MV-4-11 (cell line): ENCODE results near the gene LIN52.
"Not testable (repeated sequence)": the region's sequence is repeated elsewhere in the genome, so short reads cannot be mapped to it uniquely, and the experiment has no call there.

ENCODE experiments used
- DNase-seq: peaks from one replicate; lab custom pipeline; 2025; lab: John Stamatoyannopoulos, UW

The LIN52 gene

DNA sequence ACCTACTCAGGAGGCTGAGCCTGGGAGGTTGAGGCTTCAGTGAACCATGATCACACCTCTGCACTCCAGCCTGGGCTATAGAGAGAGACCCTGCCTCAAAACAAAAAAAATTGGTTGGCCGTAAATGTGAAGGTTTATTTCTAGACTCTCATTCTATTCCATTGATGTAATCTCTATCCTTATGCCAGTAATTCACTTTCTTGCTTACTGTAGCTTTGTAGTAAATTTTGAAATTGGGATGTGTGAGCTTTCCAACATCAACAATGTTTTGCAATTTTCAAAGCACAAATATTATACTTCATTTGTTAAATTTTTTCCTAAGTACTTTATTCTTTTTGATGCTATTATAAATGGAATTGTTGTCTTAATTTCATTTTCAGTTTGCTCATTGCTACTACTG, 24.6 kb downstream of the LIN52 start:
- DNase-seq: no peak

DNA sequence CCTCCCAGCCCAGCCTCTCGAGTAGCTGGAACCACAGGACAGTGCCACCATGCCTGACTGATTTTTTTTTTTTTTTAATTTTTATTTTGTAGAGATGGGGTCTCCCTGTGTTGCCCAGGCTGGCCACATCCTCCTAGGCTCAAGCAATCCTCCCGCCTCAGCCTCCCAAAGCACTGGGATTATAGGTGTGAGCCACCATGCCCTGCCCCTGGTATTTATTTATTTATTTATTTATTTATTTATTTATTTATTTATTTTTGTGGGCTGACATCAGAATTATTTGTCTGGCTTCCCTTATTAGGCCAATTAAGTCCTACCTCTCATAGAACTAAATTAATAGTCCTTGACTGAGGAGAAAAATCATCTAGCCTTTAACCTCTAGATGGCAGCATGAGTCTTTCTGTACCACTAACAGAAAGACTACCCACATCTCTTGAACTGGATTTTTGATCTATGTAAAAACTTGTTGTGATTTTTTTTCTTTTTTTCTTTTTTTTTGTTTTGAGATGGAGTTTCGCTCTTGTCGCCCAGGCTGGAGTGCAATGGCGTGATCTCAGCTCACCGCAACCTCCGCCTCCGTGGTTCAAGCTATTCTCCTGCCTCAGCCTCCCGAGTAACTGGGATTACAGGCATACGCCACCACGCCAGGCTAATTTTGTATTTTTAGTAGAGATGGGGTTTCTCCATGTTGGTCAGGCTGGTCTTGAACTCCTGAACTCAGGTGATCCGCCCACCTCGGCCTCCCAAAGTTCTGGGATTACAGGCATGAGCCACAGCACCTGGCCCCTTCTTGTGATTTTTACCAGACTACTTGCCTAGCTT, 26.9 kb downstream of the LIN52 start:
- peak; percentile 43 for DNase-seq

DNA sequence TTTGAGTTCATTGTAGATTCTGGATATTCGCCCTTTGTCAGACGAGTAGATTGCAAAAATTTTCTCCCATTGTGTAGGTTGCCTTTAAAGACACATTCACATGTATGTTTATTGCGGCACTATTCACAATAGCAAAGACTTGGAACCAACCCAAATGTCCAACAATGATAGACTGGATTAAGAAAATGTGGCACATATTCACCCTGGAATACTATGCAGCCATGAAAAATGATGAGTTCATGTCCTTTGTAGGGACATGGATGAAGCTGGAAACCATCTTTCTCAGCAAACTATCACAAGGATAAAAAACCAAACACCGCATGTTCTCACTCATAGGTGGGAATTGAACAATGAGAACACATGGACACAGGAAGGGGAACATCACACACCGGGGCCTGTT, 40.7 kb downstream of the LIN52 start:
- DNase-seq: not testable (repeated sequence)

DNA sequence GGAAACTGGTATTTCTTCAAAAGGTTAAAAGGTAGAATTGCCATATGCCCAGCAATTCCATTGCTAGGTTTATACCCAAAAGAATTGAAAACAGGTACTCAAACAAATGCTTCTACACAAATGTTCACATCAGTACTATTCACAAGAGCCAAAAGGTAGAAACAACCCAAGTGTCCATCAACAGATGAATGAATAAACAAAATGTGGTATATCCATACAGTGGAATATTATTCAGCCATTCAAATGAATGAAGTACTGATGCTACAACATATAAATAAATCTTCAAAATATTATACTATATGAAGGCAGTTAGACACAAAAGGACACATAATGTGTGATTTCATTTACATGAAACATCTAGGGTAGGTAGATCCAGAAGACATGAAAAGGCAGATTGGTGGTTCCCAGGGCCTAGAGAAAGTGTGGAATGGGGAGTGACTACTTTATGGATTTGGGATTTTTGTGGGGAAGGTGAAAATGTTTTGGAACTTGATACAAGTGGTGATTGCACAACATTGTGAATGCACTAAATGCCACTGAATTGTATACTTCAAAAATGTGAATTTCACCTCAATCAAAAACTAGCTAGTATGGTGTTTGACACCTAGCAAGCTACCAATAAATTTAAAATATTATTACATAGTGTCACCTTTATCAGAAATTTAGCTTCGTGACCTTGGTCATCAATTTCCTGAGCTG, 41.7 kb downstream of the LIN52 start:
- DNase-seq: no peak

DNA sequence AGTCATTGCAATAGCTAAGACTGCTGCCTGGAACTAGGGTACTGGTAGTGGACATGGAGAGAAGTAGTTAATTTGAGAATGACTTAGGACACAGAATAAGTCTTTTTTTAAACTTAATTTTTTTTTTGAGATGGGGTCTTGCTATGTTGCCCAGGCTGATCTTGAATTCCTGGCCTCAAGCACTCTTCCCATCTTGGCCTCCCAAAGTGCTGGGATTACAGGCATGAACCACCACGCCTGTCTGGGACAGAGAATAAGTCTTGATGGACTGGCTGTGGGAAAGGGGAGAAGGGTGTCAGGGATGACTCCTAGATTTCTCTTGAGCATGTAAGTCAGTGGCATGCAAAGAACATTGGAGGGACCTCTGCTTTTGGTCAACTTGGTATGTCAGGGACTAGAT, 42.9 kb downstream of the LIN52 start:
- DNase-seq: no peak

DNA sequence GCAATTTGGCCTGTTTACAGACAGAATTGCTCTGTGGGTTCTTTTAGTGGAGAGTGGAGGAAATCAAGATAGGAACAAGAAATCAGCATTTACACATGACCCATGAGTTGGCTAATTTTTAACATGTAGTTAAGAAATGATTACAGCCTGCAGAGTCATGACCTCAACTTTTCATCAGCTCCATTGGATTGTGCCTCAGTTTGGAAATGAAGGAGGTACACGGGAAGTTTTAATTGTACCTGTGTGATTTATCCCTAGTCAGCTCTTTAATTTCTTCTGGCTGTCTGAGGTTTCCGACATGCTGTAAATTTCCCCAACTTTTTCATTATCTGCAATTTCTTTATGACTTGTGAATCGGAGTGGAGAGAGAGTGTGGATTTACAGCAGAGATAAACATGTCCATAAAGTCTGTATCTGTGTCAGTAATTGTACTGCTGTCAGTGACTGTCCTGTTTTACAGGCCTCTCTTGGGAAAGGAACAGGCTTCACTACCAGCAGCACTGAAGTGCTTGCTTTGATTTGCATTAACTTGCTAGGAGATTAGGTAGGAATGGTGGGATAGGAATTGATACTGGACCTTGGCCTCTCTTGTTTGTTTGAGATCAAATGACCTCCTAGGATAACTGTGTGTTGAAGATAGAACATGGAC, 49.2 kb downstream of the LIN52 start:
- no peak for DNase-seq

DNA sequence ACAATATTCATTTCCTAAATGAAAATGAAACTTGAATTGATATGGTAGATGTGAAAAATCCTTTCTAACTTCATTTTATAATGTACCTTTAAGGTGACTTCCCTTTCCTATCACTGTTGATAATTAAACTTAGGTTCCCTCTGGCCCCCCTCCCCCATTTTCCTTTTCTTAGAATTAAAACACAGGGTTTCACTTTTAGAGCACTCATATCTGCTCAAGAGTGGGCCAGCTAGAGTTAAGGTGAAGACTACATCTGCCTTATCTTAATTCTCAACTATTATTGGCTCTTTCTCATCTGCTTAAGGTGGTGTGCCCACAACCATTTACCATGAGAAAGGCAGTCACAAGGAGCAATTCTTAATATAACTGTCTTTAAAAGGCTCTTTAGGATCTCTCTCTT, 49.7 kb downstream of the LIN52 start:
- DNase-seq: no peak

DNA sequence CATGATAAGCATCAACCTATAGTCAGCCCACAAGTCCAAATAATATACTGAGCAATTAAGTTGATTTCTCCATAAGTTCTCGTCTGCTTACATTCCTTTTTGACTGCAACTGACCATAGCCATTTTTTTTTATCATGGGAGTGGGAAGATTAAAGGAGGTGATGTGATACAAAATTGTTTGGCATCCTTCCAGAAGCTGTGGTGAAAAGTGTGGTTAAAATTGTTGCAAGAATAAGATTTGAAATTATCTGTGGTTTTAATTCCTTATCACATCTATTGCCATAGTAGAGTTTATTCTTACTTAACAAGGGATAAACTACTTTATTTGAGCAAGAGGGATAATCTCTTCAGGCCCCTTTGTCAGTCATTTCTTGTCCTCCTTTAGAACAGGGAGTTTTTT, 50.7 kb downstream of the LIN52 start:
- DNase-seq: no peak

DNA sequence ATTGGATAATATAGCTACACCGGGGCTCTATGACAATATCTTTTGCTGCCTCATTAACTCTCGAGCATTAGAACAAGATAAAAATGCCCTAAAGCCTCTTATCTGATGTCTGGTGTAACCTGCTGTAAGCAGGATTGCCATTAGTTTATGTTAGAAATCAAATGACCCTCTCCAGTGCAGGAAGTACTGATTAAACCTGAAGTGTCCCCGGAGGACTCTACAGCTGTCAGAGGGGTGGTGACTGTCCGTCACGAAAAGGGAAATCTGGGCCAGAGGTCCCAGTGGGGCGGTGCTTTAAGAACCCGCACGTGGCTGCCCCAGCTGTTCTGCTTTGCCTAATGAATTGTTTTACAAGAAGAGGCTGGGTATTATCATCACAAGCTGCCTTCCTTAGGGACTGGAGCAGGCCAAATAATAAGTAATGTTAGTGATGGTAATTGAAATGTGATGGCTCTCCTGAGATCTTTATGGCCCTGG, 55.7 kb downstream of the LIN52 start:
- DNase-seq: no peak

DNA sequence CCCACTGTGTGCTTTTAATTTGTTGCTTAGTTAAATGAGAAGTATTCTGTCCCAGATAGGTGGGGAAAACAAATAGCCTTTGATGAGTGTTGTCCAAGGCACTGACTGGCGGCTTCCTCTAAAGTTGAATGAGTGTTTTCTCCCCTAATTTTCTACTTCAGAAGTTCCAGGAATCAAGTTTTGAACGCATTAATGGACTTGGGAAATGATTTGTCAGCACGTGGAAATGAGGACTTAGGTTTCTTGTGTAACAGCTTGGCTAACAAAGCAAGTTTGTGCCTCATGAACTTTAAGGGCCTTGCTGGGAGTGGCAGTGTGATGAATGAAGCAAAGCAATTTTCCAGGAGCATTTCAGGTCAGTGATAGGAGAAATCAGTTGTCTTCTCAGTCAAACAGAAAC, 56.9 kb downstream of the LIN52 start:
- DNase-seq: no peak

DNA sequence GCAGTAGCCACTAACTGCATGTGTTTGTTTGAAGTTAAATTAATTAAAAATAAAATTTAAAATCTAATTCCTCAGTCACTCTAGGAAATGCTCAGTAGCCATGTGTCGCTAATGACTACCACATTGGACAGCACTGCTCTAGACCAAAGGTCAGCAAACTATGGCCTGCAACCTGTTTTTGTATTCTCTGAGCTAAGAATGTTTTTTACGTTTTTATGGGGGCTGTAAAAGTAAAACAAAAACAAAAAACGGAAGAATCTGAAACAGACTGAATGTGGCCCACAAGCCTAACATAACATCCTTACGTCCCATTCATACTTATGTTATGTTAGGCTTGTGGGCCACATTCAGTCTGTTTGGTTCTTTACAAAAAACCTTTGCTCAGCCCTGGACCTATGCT, 57.8 kb downstream of the LIN52 start:
- DNase-seq: no peak

DNA sequence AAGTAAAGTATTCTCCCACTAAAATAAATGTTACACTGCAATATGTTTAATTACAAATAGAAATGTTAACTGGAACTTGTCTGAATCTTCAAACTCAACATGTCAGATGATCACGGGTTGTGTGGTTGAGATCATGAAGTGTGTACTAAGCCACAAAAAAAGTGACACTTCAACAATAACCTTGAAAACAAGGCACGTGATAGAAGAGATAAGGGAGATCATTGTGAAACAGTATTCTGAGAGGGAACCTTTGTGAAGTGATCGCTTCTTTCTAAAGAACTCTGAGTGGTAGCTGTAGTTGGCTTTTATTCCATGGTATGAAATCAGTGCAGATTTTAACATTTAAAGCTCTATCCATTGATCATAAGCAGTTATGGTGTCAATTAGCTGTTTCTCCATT, 60.0 kb downstream of the LIN52 start:
- peak; percentile 27 for DNase-seq

DNA sequence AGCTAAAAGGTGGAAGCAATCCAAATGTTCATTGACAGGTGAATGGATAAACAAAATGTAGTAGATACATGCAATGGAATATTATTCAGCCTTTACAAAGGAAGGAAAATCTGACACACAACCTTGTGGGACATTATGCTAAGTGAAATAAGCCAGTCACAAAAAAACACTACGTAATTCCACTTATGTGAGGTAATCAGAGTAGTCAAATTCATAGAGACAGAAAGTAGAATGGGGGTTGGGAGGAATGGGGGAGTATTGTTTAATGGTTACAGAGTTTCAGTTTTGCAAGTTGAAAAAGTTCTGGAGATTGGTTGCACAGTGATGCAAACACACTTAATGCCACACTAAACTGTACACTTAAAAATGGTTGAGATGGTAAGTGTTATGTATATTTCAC, 62.8 kb downstream of the LIN52 start:
- DNase-seq: peak; percentile 2

DNA sequence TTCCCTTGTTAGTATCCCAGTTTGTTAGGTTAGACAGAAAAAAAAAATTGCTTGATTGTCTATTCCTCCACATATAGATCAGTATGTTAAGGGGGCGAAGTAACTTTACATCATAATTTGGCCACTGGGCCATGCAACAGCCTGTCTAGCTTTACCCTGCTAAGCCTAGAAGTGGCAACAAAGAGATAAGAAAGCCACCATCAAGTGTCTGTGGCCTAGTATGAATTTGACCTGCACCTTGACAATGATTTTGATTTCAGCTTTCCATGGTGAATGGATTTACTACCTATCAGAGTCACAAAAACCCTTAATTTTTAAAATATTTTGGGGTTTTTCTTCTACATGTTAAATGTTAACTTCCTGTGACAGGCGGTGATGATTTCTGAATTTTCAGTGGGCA, 63.9 kb downstream of the LIN52 start:
- no peak for DNase-seq

DNA sequence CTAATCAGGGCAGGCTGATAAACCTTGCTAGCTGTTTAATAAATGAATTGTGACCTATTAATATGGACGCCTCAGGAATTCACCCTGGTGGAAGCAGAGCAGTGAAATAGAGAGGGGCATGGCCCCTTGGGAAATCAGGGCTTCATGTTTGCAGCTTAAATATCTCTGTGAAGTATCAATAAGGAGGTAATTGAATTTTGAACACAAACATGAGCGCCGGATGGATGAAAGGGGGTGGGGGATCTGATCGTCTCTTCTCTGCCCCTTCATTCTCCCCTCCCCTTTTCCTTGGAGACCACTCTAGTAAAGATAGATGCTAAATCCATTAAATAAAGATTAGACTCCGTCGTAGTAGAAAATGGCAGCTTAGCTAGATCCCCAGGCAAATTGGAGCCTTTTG, 70.5 kb downstream of the LIN52 start:
- no peak for DNase-seq

DNA sequence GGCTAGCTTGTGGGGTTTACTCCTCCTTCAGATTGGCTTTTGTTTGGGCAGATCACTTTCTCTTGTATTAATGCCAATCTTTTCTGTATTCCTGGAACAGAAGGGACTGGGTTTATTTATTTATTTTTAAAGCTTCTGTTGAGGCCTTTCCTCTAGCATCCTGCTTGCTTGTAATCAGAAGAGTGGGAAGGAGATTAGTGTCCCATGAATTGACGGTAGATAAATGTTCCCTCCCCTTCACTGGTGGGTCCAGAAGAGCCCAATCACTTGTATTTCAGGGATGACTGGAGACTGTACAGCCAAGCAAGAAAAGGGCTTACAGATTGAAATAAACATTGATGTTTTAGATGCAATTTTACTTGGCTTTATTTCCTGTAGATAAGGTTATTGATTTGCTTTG, 71.0 kb downstream of the LIN52 start:
- DNase-seq: no peak

DNA sequence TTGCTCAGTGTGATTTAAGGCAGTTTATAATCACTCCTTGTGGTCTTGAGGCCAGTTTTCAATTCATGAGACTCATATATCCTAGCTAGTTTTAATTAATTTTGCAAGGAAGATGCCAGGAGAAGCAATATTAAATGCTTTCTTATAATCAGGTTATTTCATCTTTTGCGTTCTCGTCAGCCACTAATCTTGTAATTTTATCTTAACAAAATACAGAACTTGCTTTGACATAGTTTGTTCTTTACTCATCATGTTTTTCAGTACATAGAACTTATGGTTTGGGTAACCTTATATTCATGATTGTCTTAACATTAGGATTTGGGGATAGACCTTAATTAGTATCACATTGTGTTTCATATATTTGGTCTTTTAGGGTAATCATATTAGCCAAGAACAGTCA, 76.0 kb downstream of the LIN52 start:
- DNase-seq: no peak

DNA sequence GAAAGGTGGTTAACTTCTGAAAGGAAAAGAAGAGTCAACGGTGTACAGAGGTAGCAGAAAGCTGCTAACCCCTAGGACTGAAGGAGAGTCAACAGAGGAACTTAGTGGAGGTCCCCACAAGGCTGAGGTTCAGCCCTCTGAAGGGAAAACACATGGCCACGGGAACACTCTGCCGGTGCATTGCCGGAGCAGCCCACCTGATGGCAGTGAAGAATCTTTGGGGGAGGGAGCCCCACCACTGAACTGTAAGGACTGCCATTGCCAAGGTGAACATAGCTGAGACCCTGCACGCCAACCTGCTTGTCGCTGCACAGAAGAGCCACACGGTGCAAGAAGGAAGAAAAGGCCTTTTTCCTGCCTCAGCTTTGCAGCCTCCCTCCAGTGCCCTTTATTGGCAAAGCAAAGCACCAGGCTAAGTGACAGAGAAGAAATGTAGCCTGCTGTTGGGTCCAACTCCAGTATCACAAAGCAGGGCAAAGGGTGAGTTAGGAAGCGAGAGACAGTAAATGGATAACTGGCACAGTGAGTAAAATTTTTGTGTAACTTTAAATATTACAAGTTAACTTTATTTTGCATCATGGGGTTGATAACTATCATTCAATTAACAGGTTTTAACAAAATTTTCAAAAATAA, 76.9 kb downstream of the LIN52 start:
- DNase-seq: no peak

DNA sequence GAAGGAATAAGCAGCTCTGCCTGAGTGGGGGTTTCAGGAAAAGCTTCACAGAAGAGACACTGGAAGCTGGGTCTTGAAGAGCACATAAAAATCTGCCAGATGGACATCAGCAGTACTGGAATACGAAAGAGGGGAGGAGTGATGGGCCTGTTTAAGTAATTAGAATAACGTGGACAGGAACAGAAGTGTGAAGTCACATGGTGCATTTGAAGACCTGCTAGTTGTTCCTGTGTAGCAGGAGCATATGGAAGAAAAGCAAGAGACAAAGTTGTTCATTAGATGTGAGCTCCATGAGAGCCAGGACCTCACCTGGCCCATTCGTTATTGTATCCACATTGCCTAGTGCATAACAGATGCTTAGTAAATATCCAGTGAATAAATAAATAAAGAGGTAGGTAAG, 85.2 kb downstream of the LIN52 start:
- no peak for DNase-seq

DNA sequence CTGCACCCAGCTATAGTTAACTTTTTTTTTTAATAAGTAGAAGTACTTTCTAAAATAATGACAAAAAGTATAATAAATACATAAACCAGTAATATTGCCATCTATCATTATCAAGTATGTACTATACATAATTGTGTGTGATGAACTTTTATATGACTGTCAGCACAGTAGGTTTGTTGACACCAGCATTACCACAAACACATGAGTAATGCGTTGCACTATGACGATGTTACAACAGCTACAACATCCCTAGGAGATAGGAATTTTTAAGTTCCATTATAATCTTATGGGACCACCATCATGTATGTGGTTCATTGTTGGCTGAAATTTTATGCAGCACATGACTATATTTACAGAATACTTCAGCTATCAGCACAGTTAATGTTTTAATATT, 91.6 kb downstream of the LIN52 start:
- peak; percentile 75 for DNase-seq

DNA sequence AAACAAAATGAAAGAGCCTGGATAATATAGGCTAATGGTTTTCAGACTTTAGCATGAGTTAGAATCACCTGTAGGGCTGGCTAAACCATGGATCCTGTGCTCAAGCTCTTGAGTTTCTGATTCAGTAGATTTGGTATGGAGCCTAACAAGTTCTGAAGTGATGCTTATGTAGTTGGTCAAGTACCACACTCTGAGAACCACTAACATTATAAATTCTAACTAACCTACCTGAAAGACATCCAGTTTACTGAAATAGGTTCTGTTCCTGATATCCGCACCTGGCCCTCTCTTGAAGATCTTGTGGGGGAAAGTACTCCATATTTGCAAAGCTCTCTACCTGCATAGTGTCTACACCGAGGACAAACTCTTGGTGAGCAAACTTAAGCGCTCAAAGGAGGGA, 95.1 kb downstream of the LIN52 start:
- no peak for DNase-seq

DNA sequence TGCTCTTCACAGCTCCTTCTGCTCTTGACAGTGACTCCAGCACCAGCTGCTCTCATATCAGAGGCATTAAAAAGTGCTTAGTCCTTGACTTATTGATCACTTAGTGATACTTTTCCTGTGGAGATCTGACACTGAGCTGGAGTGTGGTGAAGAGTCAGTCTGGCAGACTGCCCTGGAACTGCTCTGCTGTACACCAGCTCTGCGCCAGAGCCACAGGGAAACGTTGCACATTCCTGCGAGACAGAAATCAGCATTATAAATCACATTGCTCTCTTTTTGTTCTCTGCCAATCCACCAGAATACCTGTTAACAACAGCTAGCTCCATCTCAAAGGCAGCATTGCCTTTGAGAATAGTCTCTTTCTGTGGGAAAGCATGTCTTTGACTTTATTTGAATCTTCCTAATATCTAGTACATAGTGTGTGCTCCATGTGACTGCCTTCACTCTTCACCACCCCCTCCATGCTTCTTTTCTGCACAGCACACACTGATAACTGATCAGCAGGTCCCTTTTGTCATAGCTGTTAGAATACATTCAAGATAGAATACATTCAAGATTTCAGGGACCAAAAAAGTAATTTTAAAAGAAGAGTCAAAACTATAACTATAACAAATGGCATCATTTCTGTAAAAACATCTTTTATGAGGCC, 106.3 kb downstream of the LIN52 start:
- DNase-seq: no peak
